ENCODE results near the gene KCNH6. TPM values are rescaled to one million over a fixed set of nuclear protein-coding genes. Genes with fewer than 3 reads are reported as not detected.
A peak's percentile ranks its signal among the peaks of the same experiment; 100 is the strongest.

KCNH6 gene
- total and polyA plus RNA-seq, 4 donors = 0.09 TPM; not detected in 3

GRCh38 chr17:63519972-63520882, 2.9 kb upstream of the KCNH6 start:
- Histone ChIP-seq H3K4me3 (ENCODE audit: low read depth in 1 of 3, low read length in 3 of 3) (no peak overlapping the region), H3K9ac (ENCODE audit: low read depth in 1 of 2, low read length in 2 of 2) (no peak overlapping the region), H3K27me3 (ENCODE audit: control insufficient read depth in 4 of 4, insufficient read depth in 4 of 4, low read length in 3 of 4) (peaks cover 0 to 8% (median 4%) of the 10 kb centered on the region in 4 donors), H3K36me3 (ENCODE audit: control insufficient read depth in 4 of 4, insufficient read depth in 3 of 4, low read depth in 1 of 4, low read length in 3 of 4) (no peaks in the 10 kb centered on the region), H3K27ac (ENCODE audit: low read depth in 1 of 2, low read length in 2 of 2) (peak overlapping the region in 1 of 2 donors; percentile 8), H3K9me3 (ENCODE audit: control insufficient read depth in 4 of 4, low read length in 3 of 4) (no peaks in the 10 kb centered on the region), H3K4me1 (ENCODE audit: control insufficient read depth in 4 of 4, insufficient read depth in 4 of 4, low read length in 3 of 4) (peaks cover 10 to 37% (median 23%) of the 10 kb centered on the region in 4 donors)
- DNase-seq (ENCODE audit: low spot score) = peak; percentile 75
- 19% methylated on average over 5 of the region's 5 CpGs for WGBS
- TF ChIP-seq FOXA1 (IDR thresholded peaks at IDR 0.05) (peak; percentile 49), RXRA (IDR thresholded peaks at IDR 0.05) (peak; percentile 46 to 71), GABPA (IDR thresholded peaks at IDR 0.05 in 1 of 2, conservative IDR thresholded peaks at IDR 0.05 in 1 of 2) (peak in 1 of 2 donors; percentile 51), ATF3 (IDR thresholded peaks at IDR 0.05) (no peak), HNF4A (conservative IDR thresholded peaks at IDR 0.05) (peak; percentile 92 to 94), MAX (IDR thresholded peaks at IDR 0.05) (peak; percentile 63), REST (IDR thresholded peaks at IDR 0.05) (peak; percentile 94), JUND (IDR thresholded peaks at IDR 0.05) (peak in 1 of 2 donors; percentile 55), CTCF (IDR thresholded peaks at IDR 0.05; ENCODE audit: low read depth, low read length, missing input control) (no peak), TAF1 (conservative IDR thresholded peaks at IDR 0.05) (no peak), ZBTB33 (IDR thresholded peaks at IDR 0.05) (no peak), EGR1 (IDR thresholded peaks at IDR 0.05; ENCODE audit: low read depth in 2 of 2) (no peak), NR2F2 (IDR thresholded peaks at IDR 0.05) (no peak), FOXA2 (IDR thresholded peaks at IDR 0.05) (no peak), YY1 (IDR thresholded peaks at IDR 0.05) (peak; percentile 83), SP1 (IDR thresholded peaks at IDR 0.05) (peak; percentile 74), RAD21 (IDR thresholded peaks at IDR 0.05) (peak; percentile 18 to 31), HNF4G (IDR thresholded peaks at IDR 0.05) (peak; percentile 81)
